ENCODE data around the gene OCIAD1. TPM values are rescaled to one million over a fixed set of nuclear protein-coding genes. Genes with fewer than 3 reads are reported as not detected.
"Not testable (repeated sequence)": the region's sequence is repeated elsewhere in the genome, so short reads cannot be mapped to it uniquely, and the experiment has no call there.

OCIAD1 gene
- total and polyA plus RNA-seq, 2 donors, result 105 to 182 TPM

DNA sequence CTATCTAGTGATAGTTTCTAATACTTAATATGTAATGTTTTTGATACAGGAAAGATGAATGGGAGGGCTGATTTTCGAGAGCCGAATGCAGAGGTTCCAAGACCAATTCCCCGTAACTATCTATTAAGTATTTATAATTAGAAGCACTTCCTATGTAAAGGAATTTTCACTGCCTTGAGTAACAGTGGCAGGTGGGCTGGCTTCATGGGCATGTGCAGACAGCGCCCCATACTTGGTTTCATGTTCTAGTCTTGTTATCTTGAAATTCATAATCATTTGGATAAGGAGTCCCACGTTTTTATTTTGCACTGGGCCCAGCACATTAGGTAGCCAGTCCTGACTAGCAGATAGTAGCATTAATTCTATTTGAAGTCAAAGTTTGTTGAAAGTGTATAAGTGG, 1.7 kb downstream of the OCIAD1 start:
- no peak overlapping the region for H3K27ac ChIP-seq (ENCODE audit: low read depth in 1 of 2, low read length in 1 of 2)
- H3K27me3 ChIP-seq (ENCODE audit: control insufficient read depth in 2 of 2, insufficient read depth in 1 of 2, low read length in 1 of 2), result no peaks in the 10 kb centered on the region
- 96% methylated on average over 5 of the region's 5 CpGs for WGBS
- no peaks in the 10 kb centered on the region for H3K9me3 ChIP-seq (ENCODE audit: control insufficient read depth in 2 of 2, insufficient read depth in 1 of 2, low read length in 1 of 2)
- H3K4me1 ChIP-seq (ENCODE audit: control insufficient read depth in 2 of 2, insufficient read depth in 2 of 2, low read length in 2 of 2), result peaks cover 4 to 5% of the 10 kb centered on the region in 2 donors
- no peak for DNase-seq (ENCODE audit: low read depth in 6 of 9, low spot score in 9 of 9)
- H3K36me3 ChIP-seq (ENCODE audit: control insufficient read depth in 2 of 2, insufficient read depth in 2 of 2, low read length in 1 of 2), result peaks cover 17 to 31% of the 10 kb centered on the region in 2 donors
- no peak overlapping the region for H3K4me3 ChIP-seq (ENCODE audit: low read length in 2 of 2)

DNA sequence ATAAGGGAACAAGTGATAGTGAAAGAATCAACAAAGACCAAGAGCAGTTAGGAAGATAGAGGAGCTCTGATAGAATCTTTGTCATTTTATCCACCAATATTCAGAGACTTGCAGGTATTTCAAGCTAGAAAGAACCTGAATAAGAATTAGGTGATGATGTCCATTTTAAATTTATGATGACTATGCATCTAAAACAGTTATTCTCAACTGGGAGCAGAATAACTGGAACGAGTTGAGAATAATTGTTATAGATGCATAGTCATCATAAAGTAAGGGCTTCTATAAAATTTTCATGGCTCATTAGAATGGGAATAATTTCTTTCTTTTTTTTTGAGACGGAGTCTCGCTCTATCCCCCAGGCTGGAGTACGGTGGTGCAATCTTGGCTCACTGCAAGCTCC, 5.8 kb downstream of the OCIAD1 start:
- Histone ChIP-seq H3K27ac (ENCODE audit: low read depth in 1 of 2, low read length in 1 of 2) (no peak overlapping the region), H3K36me3 (ENCODE audit: control insufficient read depth in 2 of 2, insufficient read depth in 2 of 2, low read length in 1 of 2) (peaks cover 17 to 54% of the 10 kb centered on the region in 2 donors), H3K4me1 (ENCODE audit: control insufficient read depth in 2 of 2, insufficient read depth in 2 of 2, low read length in 2 of 2) (peaks cover 0 to 4% of the 10 kb centered on the region in 2 donors), H3K4me3 (ENCODE audit: low read length in 2 of 2) (no peak overlapping the region), H3K9me3 (ENCODE audit: control insufficient read depth in 2 of 2, insufficient read depth in 1 of 2, low read length in 1 of 2) (no peaks in the 10 kb centered on the region), H3K27me3 (ENCODE audit: control insufficient read depth in 2 of 2, insufficient read depth in 1 of 2, low read length in 1 of 2) (no peaks in the 10 kb centered on the region)
- no peak for DNase-seq (ENCODE audit: low read depth in 6 of 9, low spot score in 9 of 9)
- WGBS, result 97% methylated on average over 4 of the region's 4 CpGs

DNA sequence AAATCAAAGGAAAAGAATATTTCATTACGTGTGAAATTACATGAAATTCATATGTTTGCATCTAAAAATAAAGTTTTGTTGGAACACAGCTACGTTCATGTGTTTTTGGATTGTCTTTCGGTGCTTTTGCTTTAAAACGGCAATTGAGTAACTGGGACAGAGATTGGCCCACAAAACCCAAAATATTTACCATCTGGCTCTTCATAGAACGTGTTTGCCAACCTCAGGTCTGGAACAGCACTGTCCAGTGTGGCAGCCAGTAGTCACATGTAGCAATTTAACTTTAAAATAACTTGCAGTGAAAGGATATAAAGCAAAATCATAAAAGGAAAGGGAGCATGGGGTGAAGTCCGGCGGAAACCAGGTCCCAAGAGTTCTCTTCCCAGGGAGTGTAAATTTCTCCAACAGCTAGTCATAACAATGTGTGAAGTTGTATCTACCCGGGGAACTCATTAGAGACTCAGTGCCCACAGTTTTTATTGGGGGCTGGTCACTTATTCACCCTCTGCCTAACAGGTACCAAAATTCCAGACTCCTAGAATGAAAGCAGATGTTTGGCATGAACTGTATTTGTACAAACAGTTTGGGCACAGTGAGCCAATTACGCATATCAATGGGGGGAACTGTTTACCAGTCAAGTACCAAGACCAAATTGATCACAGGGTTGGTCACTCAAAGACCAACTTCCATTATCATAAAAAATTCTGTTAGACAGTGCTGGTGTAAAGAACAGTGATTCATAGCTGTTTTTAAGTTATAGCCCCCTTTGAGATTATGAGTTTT, 10.3 kb downstream of the OCIAD1 start:
- H3K36me3 ChIP-seq (ENCODE audit: control insufficient read depth in 2 of 2, insufficient read depth in 2 of 2, low read length in 1 of 2), result peaks cover 10 to 68% of the 10 kb centered on the region in 2 donors
- DNase-seq (ENCODE audit: low read depth in 6 of 9, low spot score in 9 of 9), result no peak
- H3K4me1 ChIP-seq (ENCODE audit: control insufficient read depth in 2 of 2, insufficient read depth in 2 of 2, low read length in 2 of 2), result no peaks in the 10 kb centered on the region
- no peak overlapping the region for H3K27ac ChIP-seq (ENCODE audit: low read depth in 1 of 2, low read length in 1 of 2)
- no peaks in the 10 kb centered on the region for H3K9me3 ChIP-seq (ENCODE audit: control insufficient read depth in 2 of 2, insufficient read depth in 1 of 2, low read length in 1 of 2)
- H3K27me3 ChIP-seq (ENCODE audit: control insufficient read depth in 2 of 2, insufficient read depth in 1 of 2, low read length in 1 of 2), result no peaks in the 10 kb centered on the region
- 98% methylated on average over 9 of the region's 9 CpGs for WGBS
- H3K4me3 ChIP-seq (ENCODE audit: low read length in 2 of 2), result no peak overlapping the region

DNA sequence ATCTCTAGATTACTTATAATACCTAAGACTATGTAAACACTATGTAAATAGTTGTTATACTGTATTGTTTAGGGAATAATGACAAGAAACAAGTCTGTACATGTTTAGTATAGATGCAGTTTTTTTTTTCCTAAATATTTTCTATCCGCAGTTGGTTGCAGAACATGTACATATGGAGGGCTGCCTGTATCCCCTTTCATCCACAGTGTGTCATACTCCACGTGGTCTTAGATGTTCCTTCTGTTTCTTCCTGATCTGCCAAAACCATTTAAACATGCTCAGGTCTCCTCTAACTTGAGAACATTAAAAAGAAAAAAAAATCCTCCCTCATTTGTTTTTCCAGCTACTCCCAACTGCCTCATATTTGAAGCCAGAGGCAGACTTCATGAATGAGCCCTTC, 14.0 kb downstream of the OCIAD1 start:
- Histone ChIP-seq H3K36me3 (ENCODE audit: control insufficient read depth in 2 of 2, insufficient read depth in 2 of 2, low read length in 1 of 2) (peaks cover 5 to 61% of the 10 kb centered on the region in 2 donors), H3K27ac (ENCODE audit: low read depth in 1 of 2, low read length in 1 of 2) (no peak overlapping the region), H3K9me3 (ENCODE audit: control insufficient read depth in 2 of 2, insufficient read depth in 1 of 2, low read length in 1 of 2) (no peaks in the 10 kb centered on the region), H3K4me3 (ENCODE audit: low read length in 2 of 2) (no peak overlapping the region), H3K27me3 (ENCODE audit: control insufficient read depth in 2 of 2, insufficient read depth in 1 of 2, low read length in 1 of 2) (no peaks in the 10 kb centered on the region), H3K4me1 (ENCODE audit: control insufficient read depth in 2 of 2, insufficient read depth in 2 of 2, low read length in 2 of 2) (no peaks in the 10 kb centered on the region)
- WGBS, result 94% methylated on average over 2 of the region's 2 CpGs
- no peak for DNase-seq (ENCODE audit: low read depth in 6 of 9, low spot score in 9 of 9)

DNA sequence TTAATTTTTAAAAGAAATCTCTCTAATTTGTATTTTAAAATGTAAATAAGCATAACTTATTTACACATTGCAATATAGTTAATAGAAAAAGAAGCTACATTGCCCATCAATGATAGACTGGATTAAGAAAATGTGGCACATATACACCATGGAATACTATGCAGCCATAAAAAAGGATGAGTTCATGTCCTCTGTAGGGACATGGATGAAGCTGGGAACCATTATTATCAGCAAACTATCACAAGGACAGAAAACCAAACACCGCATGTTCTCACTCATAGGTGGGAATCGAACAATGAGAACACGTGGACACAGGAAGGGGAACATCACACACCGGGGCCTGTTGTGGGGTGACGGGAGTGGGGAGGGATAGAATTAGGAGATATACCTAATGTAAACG, 17.9 kb downstream of the OCIAD1 start:
- H3K4me1 ChIP-seq (ENCODE audit: control insufficient read depth in 2 of 2, insufficient read depth in 2 of 2, low read length in 2 of 2); H3K27ac ChIP-seq (ENCODE audit: low read depth in 1 of 2, low read length in 1 of 2); H3K4me3 ChIP-seq (ENCODE audit: low read length in 2 of 2); DNase-seq (ENCODE audit: low read depth in 6 of 9, low spot score in 9 of 9); H3K27me3 ChIP-seq (ENCODE audit: control insufficient read depth in 2 of 2, insufficient read depth in 1 of 2, low read length in 1 of 2); H3K9me3 ChIP-seq (ENCODE audit: control insufficient read depth in 2 of 2, insufficient read depth in 1 of 2, low read length in 1 of 2): not testable (repeated sequence)
- WGBS, result 98% methylated on average over 6 of the region's 6 CpGs
- H3K36me3 ChIP-seq (ENCODE audit: control insufficient read depth in 2 of 2, insufficient read depth in 2 of 2, low read length in 1 of 2), result peaks cover 0 to 52% of the 10 kb centered on the region in 2 donors

DNA sequence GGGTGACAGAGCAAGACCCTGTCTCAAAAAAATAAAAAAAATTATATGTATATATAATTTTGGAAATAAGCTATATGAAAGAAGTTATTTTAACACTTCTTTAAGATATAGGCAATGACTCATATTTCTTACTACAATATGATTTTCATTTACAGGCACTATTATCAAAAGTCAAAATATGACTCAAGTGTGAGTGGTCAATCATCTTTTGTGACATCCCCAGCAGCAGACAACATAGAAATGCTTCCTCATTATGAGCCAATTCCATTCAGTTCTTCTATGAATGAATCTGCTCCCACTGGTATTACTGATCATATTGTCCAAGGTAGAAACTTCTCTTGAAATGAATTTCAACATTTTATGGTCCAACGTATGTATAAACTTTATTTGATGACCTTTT, 20.8 kb downstream of the OCIAD1 start:
- Histone ChIP-seq H3K9me3 (ENCODE audit: control insufficient read depth in 2 of 2, insufficient read depth in 1 of 2, low read length in 1 of 2) (no peaks in the 10 kb centered on the region), H3K36me3 (ENCODE audit: control insufficient read depth in 2 of 2, insufficient read depth in 2 of 2, low read length in 1 of 2) (peaks cover 4 to 41% of the 10 kb centered on the region in 2 donors), H3K27ac (ENCODE audit: low read depth in 1 of 2, low read length in 1 of 2) (no peak overlapping the region), H3K4me1 (ENCODE audit: control insufficient read depth in 2 of 2, insufficient read depth in 2 of 2, low read length in 2 of 2) (no peaks in the 10 kb centered on the region), H3K27me3 (ENCODE audit: control insufficient read depth in 2 of 2, insufficient read depth in 1 of 2, low read length in 1 of 2) (no peaks in the 10 kb centered on the region), H3K4me3 (ENCODE audit: low read length in 2 of 2) (no peak overlapping the region)
- DNase-seq (ENCODE audit: low read depth in 6 of 9, low spot score in 9 of 9), result no peak
- 99% methylated on average over 1 of the region's 1 CpG for WGBS

DNA sequence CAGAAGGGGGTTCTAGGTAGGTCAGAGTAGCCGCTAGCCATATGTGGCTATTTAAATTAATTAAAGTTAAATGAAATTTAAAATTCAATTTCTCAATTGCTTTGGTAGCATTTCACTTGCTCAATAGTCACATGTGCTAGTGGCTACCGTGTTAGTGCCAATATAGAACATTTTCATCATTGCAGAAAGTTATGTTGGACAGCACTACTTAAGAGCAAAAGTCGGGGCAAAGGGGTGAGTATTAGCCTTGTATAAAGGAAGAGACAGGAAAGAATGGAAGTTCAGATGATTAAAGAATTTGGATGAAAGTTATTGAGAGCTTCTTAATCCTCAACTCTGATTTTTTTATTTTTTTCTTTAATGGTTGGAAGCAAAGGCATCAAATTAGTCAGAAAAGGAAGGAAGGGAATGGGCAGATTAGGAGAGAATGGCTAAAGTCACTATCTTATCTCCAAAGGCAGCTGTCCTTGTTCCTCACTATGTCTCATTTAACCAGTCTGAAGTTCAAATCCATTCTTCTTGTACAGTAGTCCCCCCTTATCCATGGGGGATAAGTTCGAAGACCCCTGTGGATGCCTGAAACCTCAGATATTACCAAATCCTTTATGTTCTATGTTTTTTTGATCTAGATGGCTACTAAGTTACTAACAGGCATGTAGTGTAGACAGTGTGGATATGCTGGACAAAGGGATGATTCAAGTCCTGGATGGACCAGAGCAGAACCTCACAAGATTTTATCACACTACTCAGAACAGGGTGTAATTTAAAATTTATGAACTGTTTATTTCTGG, 22.9 kb downstream of the OCIAD1 start:
- H3K4me3 ChIP-seq (ENCODE audit: low read length in 2 of 2), result no peak overlapping the region
- H3K36me3 ChIP-seq (ENCODE audit: control insufficient read depth in 2 of 2, insufficient read depth in 2 of 2, low read length in 1 of 2), result peaks cover 13 to 48% of the 10 kb centered on the region in 2 donors
- WGBS, result 99% methylated on average over 4 of the region's 4 CpGs
- H3K27me3 ChIP-seq (ENCODE audit: control insufficient read depth in 2 of 2, insufficient read depth in 1 of 2, low read length in 1 of 2), result no peaks in the 10 kb centered on the region
- DNase-seq (ENCODE audit: low read depth in 6 of 9, low spot score in 9 of 9), result no peak
- no peaks in the 10 kb centered on the region for H3K9me3 ChIP-seq (ENCODE audit: control insufficient read depth in 2 of 2, insufficient read depth in 1 of 2, low read length in 1 of 2)
- no peak overlapping the region for H3K27ac ChIP-seq (ENCODE audit: low read depth in 1 of 2, low read length in 1 of 2)
- H3K4me1 ChIP-seq (ENCODE audit: control insufficient read depth in 2 of 2, insufficient read depth in 2 of 2, low read length in 2 of 2), result no peaks in the 10 kb centered on the region

DNA sequence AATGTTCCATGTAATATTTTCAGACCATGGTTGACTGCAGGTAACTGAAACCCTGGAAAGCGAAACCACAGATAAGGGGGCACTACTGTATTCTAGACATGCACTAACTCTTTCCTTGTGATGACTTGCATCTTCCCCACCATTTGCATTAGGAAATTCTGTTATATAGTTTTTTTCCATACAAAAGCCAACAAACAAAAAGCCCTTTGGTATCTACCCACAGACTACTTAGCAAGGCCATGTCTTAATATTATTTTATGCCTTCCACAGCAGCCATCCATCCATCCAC, 23.5 kb downstream of the OCIAD1 start:
- Histone ChIP-seq H3K9me3 (ENCODE audit: control insufficient read depth in 2 of 2, insufficient read depth in 1 of 2, low read length in 1 of 2) (no peaks in the 10 kb centered on the region), H3K4me1 (ENCODE audit: control insufficient read depth in 2 of 2, insufficient read depth in 2 of 2, low read length in 2 of 2) (no peaks in the 10 kb centered on the region), H3K4me3 (ENCODE audit: low read length in 2 of 2) (no peak overlapping the region), H3K36me3 (ENCODE audit: control insufficient read depth in 2 of 2, insufficient read depth in 2 of 2, low read length in 1 of 2) (peaks cover 13 to 48% of the 10 kb centered on the region in 2 donors), H3K27me3 (ENCODE audit: control insufficient read depth in 2 of 2, insufficient read depth in 1 of 2, low read length in 1 of 2) (no peaks in the 10 kb centered on the region), H3K27ac (ENCODE audit: low read depth in 1 of 2, low read length in 1 of 2) (no peak overlapping the region)
- DNase-seq (ENCODE audit: low read depth in 6 of 9, low spot score in 9 of 9), result no peak
- WGBS, result 95% methylated on average over 1 of the region's 1 CpG

DNA sequence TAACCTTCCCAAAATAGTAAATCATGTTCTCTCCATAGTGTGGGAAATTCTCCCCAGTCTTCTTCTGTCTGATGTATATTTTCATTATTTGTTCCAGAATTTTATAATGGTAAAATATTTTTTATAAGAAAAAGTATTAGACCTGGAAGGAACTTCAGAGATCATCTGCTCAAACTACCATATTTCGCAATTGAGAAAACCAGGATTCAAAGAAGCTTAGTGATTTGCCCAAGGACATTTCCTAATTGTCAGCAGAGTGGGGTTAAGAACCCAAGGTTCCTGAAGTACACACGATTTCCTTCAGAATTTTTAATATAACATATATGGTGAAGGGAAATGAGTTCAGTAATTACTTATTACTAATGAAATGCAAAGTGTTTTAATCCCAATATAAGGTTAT, 24.1 kb downstream of the OCIAD1 start:
- Histone ChIP-seq H3K36me3 (ENCODE audit: control insufficient read depth in 2 of 2, insufficient read depth in 2 of 2, low read length in 1 of 2) (peaks cover 13 to 47% of the 10 kb centered on the region in 2 donors), H3K27me3 (ENCODE audit: control insufficient read depth in 2 of 2, insufficient read depth in 1 of 2, low read length in 1 of 2) (no peaks in the 10 kb centered on the region), H3K4me3 (ENCODE audit: low read length in 2 of 2) (no peak overlapping the region), H3K4me1 (ENCODE audit: control insufficient read depth in 2 of 2, insufficient read depth in 2 of 2, low read length in 2 of 2) (no peaks in the 10 kb centered on the region), H3K9me3 (ENCODE audit: control insufficient read depth in 2 of 2, insufficient read depth in 1 of 2, low read length in 1 of 2) (no peaks in the 10 kb centered on the region), H3K27ac (ENCODE audit: low read depth in 1 of 2, low read length in 1 of 2) (no peak overlapping the region)
- no peak for DNase-seq (ENCODE audit: low read depth in 6 of 9, low spot score in 9 of 9)
- 97% methylated on average over 2 of the region's 2 CpGs for WGBS
